Stimulated activated CD8-positive, alpha-beta memory T cell treated with anti-CD3 and anti-CD28 coated beads, Interleukin-7, amount 100 ng/mL, for 24 hours (primary cell): ENCODE measurements around the gene PRKAB1.
"Not testable (repeated sequence)": the region's sequence is repeated elsewhere in the genome, so short reads cannot be mapped to it uniquely, and the experiment has no call there.

ENCODE experiments used
- DNase-seq: peaks from one replicate; pipeline ENCODE4 v3.0.0-alpha.2; 2020; ENCODE audit warnings: low read depth

The PRKAB1 gene

DNA sequence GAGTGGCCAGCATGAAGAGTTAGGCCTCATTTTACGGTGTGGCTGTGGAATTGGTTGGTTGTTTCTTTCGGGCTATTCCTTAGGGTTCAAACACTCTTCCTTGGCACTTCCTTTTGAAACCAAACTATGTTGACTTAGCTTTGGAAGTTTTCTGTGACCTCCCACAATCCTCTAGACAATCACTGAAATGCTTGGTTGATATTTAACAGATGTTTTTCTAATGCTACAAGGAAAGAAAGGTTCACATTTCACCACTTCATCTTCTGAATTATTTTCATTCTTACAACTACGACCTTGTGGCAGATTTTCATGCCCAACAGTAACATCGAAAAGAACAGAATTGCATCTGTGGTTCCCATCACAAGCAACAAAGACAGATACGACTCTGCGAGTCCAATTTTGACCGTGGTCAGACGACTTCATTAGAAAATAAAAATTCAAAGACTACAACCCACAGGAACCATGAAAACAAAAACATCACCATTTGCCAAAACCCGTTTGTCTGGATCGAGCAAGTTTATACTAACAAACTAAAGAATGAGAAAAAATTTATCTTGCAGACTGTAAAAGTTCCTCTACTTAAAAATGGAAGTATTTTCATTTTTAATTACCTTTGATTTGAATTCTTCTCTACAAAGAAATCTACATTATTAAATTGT lies 16.9 kb downstream of the PRKAB1 start:
- no peak for DNase-seq

DNA sequence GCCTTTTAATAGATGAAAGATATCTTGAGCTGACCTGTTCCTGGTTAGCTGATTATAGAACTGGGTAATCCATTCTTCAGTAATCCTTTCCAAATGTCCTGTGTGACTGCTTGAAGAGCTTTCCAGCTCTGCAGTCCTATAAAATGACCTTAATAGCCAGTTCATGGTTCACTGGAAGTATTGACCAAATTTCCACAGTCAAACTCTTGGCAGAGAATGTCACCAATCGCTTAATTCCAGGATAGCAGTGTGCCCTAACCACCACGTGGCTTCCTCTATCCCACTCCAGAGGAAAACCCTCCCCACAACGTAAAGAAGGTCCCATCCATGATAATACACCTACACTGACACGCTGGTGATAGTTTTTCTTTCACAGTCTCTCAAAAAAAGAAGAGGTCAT lies 17.4 kb downstream of the PRKAB1 start:
- no peak for DNase-seq

DNA sequence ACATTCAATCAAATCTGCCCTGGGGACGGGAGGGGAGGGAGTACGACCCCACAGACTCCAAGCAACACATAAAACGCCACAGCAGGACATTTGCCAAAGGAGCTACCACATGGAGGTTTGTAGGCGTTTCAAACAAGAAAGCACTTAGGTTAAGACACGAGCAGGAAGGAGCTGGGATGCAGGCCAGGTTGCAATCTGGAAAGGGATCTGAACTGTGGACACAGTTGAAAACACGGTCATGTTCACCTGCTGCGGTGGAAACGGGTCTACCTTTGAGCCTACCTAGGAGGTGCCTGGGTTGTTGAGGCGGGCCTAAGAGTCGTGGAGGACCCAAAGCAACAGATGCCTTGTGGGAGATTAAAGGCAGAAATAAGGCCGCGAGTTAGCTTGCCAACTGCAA lies 18.4 kb downstream of the PRKAB1 start:
- no peak for DNase-seq

DNA sequence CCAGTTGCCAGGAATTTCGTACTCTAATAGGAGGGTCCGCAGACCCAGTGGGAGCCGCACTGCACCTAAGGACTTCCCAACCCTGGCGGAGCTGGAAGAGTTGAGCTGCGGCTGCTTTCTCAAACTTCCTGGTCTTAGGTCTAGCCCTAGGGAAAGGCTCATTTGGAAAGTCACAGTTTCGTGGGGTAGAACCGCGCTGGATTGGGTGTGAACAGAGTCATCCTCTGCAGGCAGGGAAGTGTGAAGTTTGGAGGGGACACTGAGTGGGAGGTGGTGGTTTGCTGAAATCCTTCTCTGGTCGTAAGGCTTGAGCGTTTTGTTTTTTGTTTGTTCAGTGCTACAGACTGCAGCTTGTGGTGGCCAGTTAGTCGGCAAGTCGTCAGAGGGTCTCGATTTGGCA lies 18.8 kb downstream of the PRKAB1 start:
- DNase-seq, result no peak

DNA sequence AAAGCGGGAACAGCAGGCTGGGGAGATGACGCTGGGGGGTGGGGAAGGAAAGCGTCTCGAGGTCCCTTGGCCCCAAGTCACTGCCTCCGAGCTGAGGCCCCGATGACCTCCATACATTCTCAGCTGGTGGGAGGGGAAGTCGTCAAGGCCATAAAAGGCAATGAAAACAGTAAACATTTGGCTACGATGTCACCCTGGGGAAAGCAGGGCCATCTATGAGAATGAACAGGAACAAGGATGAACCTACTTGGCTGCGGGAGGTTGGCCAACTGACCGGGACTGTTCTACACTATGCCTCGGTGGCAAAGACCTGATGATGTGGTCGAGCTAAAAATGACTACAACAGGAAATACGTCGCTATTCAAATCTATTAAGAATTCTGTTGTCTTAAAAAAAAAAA lies 19.5 kb downstream of the PRKAB1 start:
- DNase-seq, result no peak

DNA sequence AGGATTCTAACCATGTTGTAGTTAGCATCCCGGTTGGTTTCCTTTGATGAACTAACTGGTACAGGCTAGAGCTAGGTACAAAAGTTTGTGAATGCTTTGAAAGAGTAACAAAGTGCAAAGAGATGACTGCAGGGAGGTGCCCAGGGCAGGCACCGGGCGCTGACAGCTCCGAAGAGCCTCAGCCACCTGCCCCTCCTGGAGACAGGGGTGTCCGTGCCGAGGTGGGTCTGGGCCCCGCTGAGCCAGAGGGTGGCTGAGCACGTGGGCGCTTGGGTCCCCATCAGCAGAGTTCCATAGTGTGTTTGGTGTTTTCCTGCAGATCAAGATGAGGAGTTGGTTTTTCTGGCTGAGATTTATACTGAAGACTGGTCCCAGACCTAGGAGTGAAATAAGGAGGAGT lies 19.9 kb downstream of the PRKAB1 start:
- DNase-seq, result no peak

DNA sequence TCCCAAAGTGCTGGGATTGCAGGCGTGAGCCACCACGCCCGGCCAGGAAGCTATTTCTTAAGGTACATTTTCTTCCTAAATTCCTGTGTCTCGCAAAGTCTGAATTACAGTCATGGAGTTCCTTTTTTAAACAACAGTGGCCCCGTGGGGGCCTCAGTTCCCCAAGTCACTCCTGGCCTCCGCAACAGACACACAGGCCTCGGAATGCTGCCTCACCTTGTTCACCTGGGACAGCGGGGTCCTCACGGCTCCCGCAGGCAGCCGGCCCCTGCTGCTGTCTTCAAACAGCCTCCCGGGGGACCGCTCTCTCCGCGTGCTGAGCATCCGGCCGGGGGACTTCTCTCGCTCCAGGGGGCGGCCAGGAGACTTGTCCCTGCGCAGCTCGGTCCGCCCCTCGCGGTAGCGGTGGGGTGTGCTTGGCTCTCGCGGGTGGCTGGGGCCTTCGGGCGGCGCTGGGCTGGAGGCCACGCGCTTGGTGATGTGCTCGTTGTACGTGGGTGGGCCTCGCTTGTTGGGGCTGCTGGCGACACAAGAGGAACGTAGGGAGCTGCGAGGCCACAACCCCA lies 22.1 kb downstream of the PRKAB1 start:
- DNase-seq, result no peak

DNA sequence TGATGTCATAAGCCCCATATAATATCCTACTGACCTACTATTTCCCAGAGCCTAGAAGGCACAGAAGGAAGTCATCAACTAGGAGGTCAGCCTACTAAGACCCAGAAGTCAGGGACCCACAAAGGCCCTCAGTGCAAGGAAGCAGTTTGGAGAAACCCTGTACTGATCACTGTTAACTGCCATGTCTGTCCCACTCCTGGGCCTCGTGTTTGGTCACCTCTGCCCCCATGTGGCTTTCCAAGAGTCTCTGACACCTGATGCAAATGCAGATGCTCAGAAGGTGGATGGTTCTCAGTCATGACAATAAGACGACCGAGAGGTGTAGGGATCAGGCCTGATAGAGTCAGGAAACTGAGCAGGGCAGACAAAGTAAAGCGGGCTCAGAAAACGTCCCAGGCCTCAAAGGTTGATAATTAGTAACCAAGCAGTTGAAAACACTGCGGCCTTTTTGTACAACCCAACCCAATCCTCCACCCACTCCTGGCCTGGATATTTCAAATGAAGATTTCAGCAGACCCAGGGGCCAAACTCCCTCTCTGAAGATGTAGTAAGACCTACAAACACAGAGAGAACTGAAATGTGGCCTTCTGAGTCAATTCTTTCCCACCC lies 23.4 kb downstream of the PRKAB1 start:
- DNase-seq, result no peak

DNA sequence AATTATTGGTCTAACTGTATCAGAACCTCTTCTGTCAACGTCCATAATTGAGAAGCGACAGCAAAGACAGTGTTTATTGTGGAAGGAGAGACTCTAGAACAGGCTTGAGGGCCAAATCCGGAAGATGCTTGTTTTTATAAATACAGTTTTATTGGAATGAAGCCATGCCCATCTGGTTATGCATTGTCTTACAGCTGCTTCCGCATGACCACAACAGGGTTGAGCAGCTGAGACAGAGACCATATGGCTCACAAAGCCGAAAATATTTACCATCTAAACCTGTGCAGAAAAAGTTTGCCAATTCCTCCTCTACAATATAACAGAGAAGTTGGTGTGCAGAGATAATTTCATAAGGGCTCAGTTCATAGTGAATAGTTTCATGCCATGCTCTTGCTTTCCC lies 24.5 kb downstream of the PRKAB1 start:
- no peak for DNase-seq

DNA sequence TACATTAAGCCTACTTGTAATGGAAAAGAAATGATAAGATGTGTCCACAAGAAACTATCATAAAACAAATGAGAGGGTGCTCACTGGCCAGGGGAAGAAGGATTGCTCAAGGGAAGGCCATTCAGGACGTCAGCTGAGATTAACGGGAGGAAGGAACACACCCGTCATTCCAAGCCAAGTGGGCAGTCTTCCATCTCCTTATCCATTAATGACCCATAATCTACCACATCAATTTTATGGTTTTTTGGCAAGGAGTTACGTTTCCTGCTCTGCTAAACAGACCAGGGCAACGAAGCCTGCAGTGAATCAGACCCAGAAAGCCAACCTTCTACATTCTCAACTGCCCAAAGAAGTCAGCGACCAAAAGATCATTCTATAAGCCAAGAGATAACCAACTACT lies 25.1 kb downstream of the PRKAB1 start:
- no peak for DNase-seq

DNA sequence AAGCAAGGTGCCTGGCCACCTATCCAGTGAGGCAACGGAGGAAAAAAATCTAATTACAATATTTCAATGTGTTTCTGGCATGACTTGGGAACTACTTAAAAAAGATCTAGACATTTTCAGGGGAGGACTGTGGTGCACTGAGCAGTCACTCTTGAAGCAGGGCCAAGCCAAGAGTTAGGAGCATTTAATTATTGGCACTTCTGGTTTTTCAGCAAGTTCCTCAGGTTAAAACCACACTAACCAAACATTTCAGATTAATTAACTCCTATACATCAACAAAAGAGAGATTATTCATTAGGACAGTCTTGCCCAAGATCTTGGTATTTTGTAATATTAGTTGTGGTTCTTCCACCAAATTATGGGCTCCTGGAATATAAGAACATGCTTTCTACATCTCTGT lies 25.6 kb downstream of the PRKAB1 start:
- no peak for DNase-seq

DNA sequence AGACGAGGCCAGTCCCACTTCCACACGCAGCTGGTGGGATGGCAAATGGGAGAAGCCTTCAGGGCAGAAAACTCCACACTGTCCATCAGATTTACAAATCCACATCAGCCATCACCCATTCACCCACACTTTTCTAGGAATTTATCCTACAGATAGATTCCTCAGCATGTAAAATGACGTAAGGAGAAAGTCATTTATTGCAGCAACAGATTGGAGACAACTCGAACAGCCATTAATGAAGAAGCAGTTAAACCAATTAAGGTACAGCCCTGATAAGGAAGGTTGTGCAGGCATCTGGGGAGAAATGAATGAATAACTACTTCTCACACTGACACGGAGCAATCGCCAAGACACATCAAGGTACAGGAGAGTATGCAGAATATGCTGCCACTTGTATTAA lies 26.2 kb downstream of the PRKAB1 start:
- DNase-seq, result no peak

DNA sequence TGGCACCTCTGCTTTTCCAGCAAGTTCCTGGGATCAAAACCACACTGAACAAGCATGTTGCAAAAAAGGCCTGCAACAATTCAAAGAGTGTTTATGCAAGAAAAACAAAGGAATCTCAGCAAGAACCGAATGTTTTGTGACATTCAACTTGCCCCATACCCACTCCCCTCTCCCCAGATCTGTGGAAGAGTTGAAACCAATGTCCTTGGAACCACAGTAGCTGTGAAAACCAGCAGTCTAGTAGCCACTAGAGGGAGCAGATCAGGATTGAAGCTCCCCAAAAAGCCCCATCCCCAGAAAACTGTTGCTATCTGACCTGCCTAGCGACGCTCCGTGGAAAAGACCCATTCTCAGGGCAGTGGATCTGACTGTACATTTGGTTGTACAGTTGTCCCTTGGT lies 27.1 kb downstream of the PRKAB1 start:
- DNase-seq, result no peak

DNA sequence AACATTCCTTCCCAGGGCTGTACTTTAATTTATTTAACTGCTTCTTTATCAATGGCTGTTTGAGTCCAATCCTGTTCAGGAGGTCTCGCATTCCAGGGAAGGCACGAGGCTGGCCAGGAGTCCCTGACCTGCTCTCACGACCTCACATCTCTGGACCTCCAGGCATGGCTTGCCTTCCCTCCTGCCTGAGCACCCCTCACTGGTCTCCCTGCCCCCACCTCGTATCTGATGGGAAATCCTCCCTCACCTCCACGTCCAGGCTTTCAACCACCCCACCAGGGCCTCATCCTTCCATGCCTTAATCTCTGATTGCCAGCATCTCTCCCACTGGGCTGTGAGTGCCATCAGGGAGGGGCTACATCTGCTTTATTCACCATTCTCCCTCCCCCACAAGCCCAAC lies 29.0 kb downstream of the PRKAB1 start:
- no peak for DNase-seq

DNA sequence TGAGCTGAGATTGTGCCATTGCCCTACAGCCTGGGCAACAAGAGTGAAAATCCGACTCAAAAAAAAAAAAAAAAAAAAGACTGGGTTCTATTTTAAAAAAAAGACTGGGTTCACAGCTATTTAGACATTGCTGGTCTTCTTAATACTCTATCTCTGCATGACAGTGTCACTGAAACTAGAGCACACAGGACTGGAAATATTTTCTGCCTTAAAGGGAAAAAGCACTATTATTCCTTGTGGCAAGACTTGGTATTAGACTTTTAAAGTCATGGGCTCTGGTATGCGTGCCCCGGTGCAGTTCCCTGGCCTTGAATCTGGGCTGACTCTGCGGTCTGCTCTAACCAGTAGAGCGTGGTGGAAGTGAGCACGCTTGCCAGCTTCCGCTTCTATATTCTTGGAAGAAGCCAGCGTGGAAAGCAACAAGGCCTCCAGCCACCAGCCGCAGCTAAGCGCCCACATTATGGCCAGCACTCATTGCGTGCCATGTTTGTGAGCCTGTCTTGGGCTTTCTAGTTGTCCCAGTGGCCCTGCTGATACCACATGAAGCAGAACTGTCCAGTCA lies 31.3 kb downstream of the PRKAB1 start:
- no peak for DNase-seq

DNA sequence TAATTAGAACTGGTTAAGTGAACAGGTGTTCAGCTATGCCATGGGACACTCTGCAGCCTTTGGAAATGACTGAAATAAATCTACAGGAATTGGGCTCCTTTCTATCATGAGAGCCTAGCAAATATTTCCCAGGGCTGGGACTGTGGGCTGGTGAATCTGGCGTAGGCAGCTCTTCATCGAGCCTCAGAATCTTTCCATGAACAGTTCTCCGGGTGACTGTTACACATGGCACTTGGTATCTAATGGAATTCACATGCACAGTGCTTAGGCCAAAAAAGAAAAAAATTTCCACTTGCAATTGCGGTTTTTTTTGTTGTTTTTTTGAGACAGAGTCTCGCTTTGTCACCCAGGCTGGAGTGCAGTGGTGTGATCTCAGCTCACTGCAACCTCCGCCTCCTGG lies 32.1 kb downstream of the PRKAB1 start:
- DNase-seq, result no peak

DNA sequence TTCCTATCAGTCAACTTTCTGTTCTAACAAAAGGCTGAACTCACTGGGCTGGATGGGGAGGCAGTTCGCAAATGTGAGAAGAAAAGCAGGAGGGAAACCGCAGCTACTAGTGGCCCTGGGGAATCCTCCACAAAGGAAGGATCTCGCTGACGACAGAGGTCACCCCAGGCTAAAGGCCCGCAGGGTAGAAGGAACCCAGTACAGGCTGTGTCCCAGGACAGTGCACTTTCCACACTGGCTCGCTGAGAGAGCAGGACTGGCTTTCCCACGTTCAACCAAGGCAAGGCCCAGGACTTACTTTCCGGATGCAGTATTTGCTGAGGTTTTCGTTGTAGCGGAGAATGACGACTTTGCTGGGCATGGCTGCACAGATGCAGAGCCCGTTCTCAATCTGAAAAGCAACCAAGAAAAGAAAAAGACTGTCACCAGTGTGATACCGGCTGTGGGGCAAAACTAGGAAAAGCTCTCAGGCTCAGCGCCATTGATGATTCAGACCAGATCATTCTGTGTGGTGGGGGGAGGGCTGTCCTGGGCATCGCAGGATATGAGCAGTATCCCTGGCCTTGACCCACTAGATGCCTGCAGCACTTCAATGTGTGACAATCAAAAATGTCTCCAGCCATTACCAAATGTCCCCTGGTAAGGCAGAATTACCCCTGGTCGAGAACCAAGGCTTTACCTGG lies 36.3 kb downstream of the PRKAB1 start:
- no peak for DNase-seq

DNA sequence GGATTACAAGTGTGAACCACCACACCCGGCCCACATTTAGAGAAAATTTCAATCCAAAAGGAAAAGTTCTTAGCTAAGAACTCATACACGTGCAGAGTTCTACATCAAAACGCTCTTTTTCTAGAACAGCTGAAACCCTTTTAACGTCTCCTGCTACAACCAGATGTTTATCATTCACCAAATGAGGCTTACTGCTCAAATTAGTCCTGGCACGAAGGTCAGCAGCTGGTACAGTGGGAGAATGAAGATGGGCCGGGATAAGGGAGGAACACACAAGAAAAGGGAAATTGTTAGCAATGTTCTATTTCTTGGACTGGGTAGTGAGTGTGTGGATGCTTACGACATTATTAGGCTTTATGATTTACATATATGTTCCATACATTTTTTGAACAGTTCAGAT lies 37.2 kb downstream of the PRKAB1 start:
- DNase-seq, result no peak

DNA sequence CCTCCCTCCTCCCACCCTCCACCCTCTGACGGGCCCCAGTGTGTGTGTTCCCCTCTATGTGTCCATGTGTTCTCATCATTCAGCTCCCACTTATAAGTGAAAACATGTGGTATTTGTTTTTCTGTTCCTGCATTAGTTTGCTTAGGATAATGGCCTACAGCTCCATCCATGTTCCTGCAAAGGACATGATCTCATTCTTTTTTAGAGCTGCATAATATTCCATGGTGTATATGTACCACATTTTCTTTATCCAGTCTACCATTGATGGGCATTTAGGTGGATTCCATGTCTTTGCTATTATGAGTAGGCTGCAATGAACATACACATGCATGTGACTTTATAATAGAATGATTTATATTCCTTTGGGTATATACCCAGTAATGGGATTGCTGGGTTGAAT lies 38.5 kb downstream of the PRKAB1 start:
- DNase-seq, result not testable (repeated sequence)

DNA sequence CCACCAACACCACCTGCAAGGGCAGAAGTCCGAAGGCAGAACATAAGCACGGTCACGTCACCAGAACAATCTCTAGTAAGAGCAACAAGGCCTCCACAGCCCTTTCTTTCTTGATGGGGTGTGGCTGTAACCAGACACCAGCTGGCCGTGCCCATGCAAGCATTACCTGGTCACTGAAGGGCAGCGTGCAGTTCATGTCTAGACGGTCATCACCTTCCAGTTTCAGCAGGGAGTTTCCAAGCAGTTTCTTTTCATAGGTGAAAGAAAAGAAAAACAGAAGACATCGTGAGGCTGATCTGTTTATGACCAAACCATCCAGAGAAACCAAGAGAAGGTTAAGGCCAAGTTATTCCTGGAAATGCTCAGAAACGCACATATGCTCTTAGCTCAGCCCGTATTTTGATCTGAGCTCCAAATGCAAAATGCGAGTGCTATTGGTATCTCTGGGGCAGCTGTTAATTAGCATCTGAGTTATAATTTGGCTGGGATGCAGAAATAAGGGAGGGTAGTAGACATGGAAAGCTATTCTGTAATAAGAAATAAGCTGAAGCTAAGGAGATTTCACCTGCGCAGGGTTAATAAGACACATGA lies 42.5 kb downstream of the PRKAB1 start:
- DNase-seq, result no peak

DNA sequence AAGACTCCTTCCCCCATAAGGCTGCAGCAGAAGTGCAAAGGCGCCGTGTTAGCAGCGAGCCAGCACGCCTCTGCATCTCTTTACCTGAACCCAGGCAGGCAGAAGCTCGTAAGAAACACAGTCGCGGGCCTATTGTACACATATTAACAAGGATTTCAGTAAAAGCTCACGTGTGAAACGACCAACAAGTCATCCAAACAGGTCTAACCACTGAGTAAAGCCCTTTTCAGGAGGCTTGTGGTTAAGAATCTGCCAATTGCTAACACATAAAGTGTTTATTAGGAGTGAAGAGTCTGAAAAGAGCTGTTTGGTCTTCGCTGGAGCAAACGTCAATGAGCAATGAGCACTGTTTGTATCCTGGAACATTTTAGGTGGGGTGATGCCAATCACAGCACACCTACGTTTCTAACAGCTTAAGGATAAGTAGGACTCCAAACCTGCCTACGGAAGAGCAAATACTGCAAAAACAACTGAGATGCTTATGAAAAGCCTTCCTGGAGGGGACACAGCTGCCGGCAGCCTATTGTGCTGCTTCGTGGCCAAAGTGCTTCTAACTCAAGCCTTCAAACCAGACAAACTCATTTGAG lies 43.1 kb downstream of the PRKAB1 start:
- DNase-seq, result no peak

DNA sequence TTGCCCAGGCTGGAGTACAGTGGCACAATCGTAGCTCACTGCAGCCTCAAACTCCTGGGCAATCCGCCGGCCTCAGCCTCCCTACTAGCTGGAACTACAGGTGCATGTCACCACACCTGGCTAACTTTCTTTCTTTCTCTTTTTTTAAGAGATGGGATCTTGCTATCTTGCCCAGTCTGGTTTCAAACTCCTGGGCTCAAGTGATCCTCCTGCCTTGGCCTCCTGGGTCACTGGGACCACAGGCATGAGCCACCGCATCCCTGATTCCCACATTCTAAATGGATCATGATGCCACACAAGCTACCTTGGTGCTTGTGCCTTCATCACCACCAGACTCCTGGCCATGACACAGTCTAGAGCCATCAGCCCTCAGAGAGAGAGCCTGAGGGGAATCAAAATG lies 43.8 kb downstream of the PRKAB1 start:
- DNase-seq, result no peak
